Measurements from ENCODE around the gene ERC1. TPM values are rescaled to one million over a fixed set of nuclear protein-coding genes. Genes with fewer than 3 reads are reported as not detected.

ERC1 gene
- polyA plus RNA-seq, 1 donor from 2014 or later = 7.1 TPM

DNA sequence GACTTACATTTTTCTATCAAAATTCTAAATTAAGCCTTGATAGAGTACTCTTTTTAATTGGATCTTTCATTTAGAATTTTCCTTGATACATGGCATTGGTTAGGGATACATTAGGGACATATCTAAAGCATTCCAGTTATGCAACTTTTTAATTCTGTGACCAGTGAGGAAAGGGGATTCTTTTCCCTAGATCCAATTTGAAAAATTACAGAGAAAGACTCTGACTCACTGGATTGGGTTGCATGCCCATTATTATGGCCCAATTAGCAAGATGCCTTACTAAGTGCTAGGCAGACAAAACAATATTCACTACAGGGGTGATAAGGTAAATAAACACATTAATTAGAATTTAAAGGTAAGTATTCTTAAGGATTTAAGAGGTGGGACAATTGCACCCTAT is 36.3 kb upstream of the ERC1 start:
- Histone ChIP-seq H3K27me3 (ENCODE audit: insufficient read depth, low read depth, low read length) (no peaks in the 10 kb centered on the region), H3K9ac (ENCODE audit: low read length) (no peak overlapping the region), H3K4me3 (ENCODE audit: low read length) (no peak overlapping the region), H3K36me3 (ENCODE audit: insufficient read depth, low read length) (no peaks in the 10 kb centered on the region), H2AFZ (ENCODE audit: low read depth, low read length) (no peak overlapping the region), H4K20me1 (ENCODE audit: insufficient read depth) (no peaks in the 10 kb centered on the region), H3F3A (ENCODE audit: insufficient read depth, low read length, poor library complexity, severe bottlenecking) (no peaks in the 10 kb centered on the region), H3K79me2 (replicated peaks; ENCODE audit: insufficient read depth, low read length) (no peaks in the 10 kb centered on the region), H3K9me2 (ENCODE audit: insufficient read depth, low read length) (no peaks in the 10 kb centered on the region), H3K4me2 (ENCODE audit: low read length) (no peak overlapping the region), H3K9me3 (ENCODE audit: low read length) (no peaks in the 10 kb centered on the region), H3K27ac (ENCODE audit: low read length) (no peak overlapping the region)
- TF ChIP-seq, protein P1, sequence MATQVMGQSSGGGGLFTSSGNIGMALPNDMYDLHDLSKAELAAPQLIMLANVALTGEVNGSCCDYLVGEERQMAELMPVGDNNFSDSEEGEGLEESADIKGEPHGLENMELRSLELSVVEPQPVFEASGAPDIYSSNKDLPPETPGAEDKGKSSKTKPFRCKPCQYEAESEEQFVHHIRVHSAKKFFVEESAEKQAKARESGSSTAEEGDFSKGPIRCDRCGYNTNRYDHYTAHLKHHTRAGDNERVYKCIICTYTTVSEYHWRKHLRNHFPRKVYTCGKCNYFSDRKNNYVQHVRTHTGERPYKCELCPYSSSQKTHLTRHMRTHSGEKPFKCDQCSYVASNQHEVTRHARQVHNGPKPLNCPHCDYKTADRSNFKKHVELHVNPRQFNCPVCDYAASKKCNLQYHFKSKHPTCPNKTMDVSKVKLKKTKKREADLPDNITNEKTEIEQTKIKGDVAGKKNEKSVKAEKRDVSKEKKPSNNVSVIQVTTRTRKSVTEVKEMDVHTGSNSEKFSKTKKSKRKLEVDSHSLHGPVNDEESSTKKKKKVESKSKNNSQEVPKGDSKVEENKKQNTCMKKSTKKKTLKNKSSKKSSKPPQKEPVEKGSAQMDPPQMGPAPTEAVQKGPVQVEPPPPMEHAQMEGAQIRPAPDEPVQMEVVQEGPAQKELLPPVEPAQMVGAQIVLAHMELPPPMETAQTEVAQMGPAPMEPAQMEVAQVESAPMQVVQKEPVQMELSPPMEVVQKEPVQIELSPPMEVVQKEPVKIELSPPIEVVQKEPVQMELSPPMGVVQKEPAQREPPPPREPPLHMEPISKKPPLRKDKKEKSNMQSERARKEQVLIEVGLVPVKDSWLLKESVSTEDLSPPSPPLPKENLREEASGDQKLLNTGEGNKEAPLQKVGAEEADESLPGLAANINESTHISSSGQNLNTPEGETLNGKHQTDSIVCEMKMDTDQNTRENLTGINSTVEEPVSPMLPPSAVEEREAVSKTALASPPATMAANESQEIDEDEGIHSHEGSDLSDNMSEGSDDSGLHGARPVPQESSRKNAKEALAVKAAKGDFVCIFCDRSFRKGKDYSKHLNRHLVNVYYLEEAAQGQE (IDR thresholded peaks at IDR 0.05; ENCODE audit: borderline replicate concordance) = no peak
- no peak for TF ChIP-seq RAD21 (conservative IDR thresholded peaks at IDR 0.05)
- TF ChIP-seq, protein P2, sequence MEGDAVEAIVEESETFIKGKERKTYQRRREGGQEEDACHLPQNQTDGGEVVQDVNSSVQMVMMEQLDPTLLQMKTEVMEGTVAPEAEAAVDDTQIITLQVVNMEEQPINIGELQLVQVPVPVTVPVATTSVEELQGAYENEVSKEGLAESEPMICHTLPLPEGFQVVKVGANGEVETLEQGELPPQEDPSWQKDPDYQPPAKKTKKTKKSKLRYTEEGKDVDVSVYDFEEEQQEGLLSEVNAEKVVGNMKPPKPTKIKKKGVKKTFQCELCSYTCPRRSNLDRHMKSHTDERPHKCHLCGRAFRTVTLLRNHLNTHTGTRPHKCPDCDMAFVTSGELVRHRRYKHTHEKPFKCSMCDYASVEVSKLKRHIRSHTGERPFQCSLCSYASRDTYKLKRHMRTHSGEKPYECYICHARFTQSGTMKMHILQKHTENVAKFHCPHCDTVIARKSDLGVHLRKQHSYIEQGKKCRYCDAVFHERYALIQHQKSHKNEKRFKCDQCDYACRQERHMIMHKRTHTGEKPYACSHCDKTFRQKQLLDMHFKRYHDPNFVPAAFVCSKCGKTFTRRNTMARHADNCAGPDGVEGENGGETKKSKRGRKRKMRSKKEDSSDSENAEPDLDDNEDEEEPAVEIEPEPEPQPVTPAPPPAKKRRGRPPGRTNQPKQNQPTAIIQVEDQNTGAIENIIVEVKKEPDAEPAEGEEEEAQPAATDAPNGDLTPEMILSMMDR (IDR thresholded peaks at IDR 0.05; ENCODE audit: poor library complexity, severe bottlenecking) = no peak
- no peak for TF ChIP-seq TAF1 (IDR thresholded peaks at IDR 0.05; ENCODE audit: low read depth)
- no peak for TF ChIP-seq MXI1 (conservative IDR thresholded peaks at IDR 0.05; ENCODE audit: poor library complexity, severe bottlenecking)
- TF ChIP-seq POLR2AphosphoS5 (IDR thresholded peaks at IDR 0.05) = no peak
- no peak for TF ChIP-seq SMC3 (conservative IDR thresholded peaks at IDR 0.05; ENCODE audit: poor library complexity)
- no peak for TF ChIP-seq EZH2 (IDR thresholded peaks at IDR 0.05; ENCODE audit: borderline replicate concordance, insufficient read depth, low read length, poor library complexity, severe bottlenecking)
- TF ChIP-seq EP300 (conservative IDR thresholded peaks at IDR 0.05; ENCODE audit: poor library complexity, severe bottlenecking) = no peak

DNA sequence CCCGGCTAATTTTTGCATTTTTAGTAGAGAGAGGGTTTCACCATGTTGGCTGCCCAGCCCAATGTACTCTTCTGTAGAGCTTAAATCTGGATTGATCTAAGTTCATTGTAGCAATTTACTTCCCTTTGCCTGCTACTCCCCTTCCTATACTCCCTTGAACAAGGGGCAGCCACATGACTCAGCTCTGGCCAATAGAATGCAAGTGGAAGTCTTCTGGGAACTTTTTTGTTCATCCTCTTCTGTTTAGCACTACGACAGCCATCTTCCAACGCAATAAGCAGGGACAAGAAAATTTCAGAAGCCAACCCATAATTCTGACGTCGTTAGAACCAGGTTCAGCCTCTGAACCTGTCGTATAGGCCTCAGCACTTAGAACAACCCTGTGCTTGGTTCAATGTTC is 35.1 kb upstream of the ERC1 start:
- no peak overlapping the region for H3K9ac ChIP-seq (ENCODE audit: low read length)
- no peaks in the 10 kb centered on the region for H3F3A ChIP-seq (ENCODE audit: insufficient read depth, low read length, poor library complexity, severe bottlenecking)
- H3K36me3 ChIP-seq (ENCODE audit: insufficient read depth, low read length) = no peaks in the 10 kb centered on the region
- no peak overlapping the region for H3K4me3 ChIP-seq (ENCODE audit: low read length)
- H3K9me3 ChIP-seq (ENCODE audit: low read length) = no peaks in the 10 kb centered on the region
- no peak overlapping the region for H2AFZ ChIP-seq (ENCODE audit: low read depth, low read length)
- H3K27me3 ChIP-seq (ENCODE audit: insufficient read depth, low read depth, low read length) = no peaks in the 10 kb centered on the region
- H3K4me2 ChIP-seq (ENCODE audit: low read length) = no peak overlapping the region
- TF ChIP-seq SMC3 (conservative IDR thresholded peaks at IDR 0.05; ENCODE audit: poor library complexity) = no peak
- no peak for TF ChIP-seq EP300 (conservative IDR thresholded peaks at IDR 0.05; ENCODE audit: poor library complexity, severe bottlenecking)
- no peak for TF ChIP-seq MXI1 (conservative IDR thresholded peaks at IDR 0.05; ENCODE audit: poor library complexity, severe bottlenecking)
- no peak for TF ChIP-seq EZH2 (IDR thresholded peaks at IDR 0.05; ENCODE audit: borderline replicate concordance, insufficient read depth, low read length, poor library complexity, severe bottlenecking)
- TF ChIP-seq, protein P1 (IDR thresholded peaks at IDR 0.05; ENCODE audit: borderline replicate concordance) = no peak
- TF ChIP-seq, protein P2 (IDR thresholded peaks at IDR 0.05; ENCODE audit: poor library complexity, severe bottlenecking) = no peak
- no peak for TF ChIP-seq RAD21 (conservative IDR thresholded peaks at IDR 0.05)
- no peak for TF ChIP-seq POLR2AphosphoS5 (IDR thresholded peaks at IDR 0.05)
- no peak for TF ChIP-seq TAF1 (IDR thresholded peaks at IDR 0.05; ENCODE audit: low read depth)
- no peaks in the 10 kb centered on the region for H3K9me2 ChIP-seq (ENCODE audit: insufficient read depth, low read length)
- no peaks in the 10 kb centered on the region for H3K79me2 ChIP-seq (replicated peaks; ENCODE audit: insufficient read depth, low read length)
- H4K20me1 ChIP-seq (ENCODE audit: insufficient read depth) = no peaks in the 10 kb centered on the region
- H3K27ac ChIP-seq (ENCODE audit: low read length) = no peak overlapping the region

All from neural cell (in vitro differentiated cells).